Upper lobe of right lung (tissue), 1 donor: ENCODE results near the gene SF3B4. TPM values are rescaled to one million over a fixed set of nuclear protein-coding genes. Genes with fewer than 3 reads are reported as not detected.

Experiments
- ATAC-seq: fragments of 200-7000 bp; cut with Tn5 transposase; one replicate; pipeline ENCODE4 v1.9.1; 2020; ENCODE audit warnings: mild to moderate bottlenecking, moderate library complexity
- DNase-seq: peaks from one replicate; pipeline ENCODE4 v3.0.0-alpha.2; 2020
- H3K27ac ChIP-seq: fragments of 200-600 bp; one replicate; pipeline ENCODE4 v1.8.0; 2022
- H3K27me3 ChIP-seq: fragments of 200-600 bp; one replicate; pipeline ENCODE4 v1.8.0; 2022; ENCODE audit warnings: mild to moderate bottlenecking
- H3K36me3 ChIP-seq: fragments of 200-600 bp; one replicate; pipeline ENCODE4 v1.8.0; 2022
- H3K4me1 ChIP-seq: fragments of 200-600 bp; one replicate; pipeline ENCODE4 v1.8.0; 2022
- H3K4me3 ChIP-seq: fragments of 200-600 bp; one replicate; pipeline ENCODE4 v1.8.0; 2022; ENCODE audit warnings: mild to moderate bottlenecking
- H3K9me3 ChIP-seq: fragments of 200-600 bp; one replicate; pipeline ENCODE4 v1.8.0; 2022
- intact Hi-C: fragments of 100-400 bp; cut with DNase I; formaldehyde crosslinking; loops from one replicate; pipeline ENCODE4 v1.11.0; 2022
- total RNA-seq: library from RNA; stranded (reverse); fragmentation: NEBNext Ultra II Directional; extraction: Animal tissue kit (Norgen Biotek cat#: 25700); gene quantifications from one replicate; pipeline ENCODE4 v1.2.1, GENCODE V29; 2021
- TF ChIP-seq, protein P1 (sequence below): fragments of 200-600 bp; IDR thresholded peaks from one replicate; pipeline ENCODE4 v1.8.0; 2022; ENCODE audit warnings: antibody characterized with exemption
- donor health status: DM: no; HTN: yes; CAD: no; lungs with severe emphysema.

SF3B4 gene
- total RNA-seq, 1 donor from 2014 or later, result 44.5 TPM

DNA sequence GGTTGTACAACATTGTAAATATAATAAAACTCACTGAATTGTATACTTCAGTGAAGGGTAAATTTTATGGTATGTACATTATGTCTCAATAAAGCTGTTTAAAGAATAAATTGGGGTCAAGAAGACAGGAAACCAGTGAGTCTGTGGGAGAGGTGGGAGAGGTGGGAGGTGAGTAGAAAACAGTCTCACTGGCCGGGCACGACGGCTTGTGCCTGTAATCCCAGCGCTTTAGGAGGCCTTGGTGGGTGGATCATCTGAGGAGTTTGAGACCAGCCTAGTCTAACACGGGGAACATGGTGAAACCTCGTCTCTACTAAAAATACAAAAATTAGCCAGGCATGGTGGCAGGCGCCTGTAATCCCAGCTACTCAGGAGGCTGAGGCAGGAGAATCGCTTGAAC, 4.9 kb upstream of the SF3B4 start:
- DNase-seq, result no peak
- TF ChIP-seq, protein P1, sequence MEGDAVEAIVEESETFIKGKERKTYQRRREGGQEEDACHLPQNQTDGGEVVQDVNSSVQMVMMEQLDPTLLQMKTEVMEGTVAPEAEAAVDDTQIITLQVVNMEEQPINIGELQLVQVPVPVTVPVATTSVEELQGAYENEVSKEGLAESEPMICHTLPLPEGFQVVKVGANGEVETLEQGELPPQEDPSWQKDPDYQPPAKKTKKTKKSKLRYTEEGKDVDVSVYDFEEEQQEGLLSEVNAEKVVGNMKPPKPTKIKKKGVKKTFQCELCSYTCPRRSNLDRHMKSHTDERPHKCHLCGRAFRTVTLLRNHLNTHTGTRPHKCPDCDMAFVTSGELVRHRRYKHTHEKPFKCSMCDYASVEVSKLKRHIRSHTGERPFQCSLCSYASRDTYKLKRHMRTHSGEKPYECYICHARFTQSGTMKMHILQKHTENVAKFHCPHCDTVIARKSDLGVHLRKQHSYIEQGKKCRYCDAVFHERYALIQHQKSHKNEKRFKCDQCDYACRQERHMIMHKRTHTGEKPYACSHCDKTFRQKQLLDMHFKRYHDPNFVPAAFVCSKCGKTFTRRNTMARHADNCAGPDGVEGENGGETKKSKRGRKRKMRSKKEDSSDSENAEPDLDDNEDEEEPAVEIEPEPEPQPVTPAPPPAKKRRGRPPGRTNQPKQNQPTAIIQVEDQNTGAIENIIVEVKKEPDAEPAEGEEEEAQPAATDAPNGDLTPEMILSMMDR, result no peak
- H3K9me3 ChIP-seq, result no peaks in the 10 kb centered on the region
- H3K36me3 ChIP-seq, result no peaks in the 10 kb centered on the region
- H3K27ac ChIP-seq, result no peak overlapping the region
- H3K27me3 ChIP-seq, result no peaks in the 10 kb centered on the region
- no peak for ATAC-seq
- intact Hi-C loops, result no loop called here
- H3K4me3 ChIP-seq, result no peak overlapping the region
- H3K4me1 ChIP-seq, result peaks cover 13% of the 10 kb centered on the region

DNA sequence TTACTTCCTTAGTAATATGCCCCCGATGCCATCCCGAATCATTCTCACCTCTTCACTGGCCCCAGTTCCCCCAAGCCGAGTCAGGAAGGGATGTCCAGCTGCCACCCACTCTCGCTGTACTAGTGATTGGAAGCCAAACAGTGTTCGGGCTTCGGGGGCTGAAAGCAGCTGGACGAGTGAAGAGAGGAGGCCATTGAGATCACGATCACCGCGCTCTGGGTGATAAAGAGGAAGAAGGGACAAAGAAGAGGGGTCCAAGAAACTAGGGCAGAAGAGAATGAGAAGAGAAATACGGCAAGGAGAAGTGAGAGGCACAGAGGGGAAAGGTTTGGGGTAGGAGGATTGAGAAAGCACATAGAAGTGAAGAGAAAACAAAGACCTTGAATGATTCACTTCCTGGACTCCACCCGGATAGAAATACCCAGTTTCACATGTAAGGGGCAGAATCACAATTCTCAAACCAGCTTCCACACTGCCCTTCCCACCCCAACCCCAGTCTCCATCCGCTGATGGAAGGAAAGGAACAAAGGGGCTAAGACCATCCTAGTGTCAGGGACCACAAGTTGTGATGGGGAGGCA, 3.7 kb upstream of the SF3B4 start:
- DNase-seq, result no peak
- intact Hi-C loops, result no loop called here
- Histone ChIP-seq H3K27me3 (no peaks in the 10 kb centered on the region), H3K4me3 (no peak overlapping the region), H3K27ac (no peak overlapping the region), H3K36me3 (peaks cover 3% of the 10 kb centered on the region), H3K4me1 (peaks cover 20% of the 10 kb centered on the region), H3K9me3 (no peaks in the 10 kb centered on the region)
- ATAC-seq, result no peak
- TF ChIP-seq, protein P1, result no peak

DNA sequence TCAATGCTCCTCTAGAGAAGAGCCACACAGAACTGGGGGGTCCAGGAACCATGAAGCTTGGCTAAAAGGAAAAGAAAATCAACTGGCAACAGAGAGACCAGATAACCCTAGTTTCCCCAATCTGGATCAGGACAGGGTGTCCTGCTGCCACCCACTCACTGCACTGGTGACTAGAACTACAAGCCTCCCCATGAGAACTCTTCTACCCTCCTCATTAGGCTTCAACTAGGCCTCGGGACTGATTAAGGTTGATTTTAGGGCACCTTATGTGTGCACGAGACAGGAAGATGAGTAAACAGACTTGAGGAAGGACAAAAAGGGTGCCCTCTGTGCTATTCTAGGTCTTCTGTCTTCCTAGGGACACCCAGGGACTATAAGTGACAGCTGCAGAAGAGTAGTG, 2.3 kb upstream of the SF3B4 start:
- peak; percentile 32 for ATAC-seq
- intact Hi-C loops, result no loop called here

DNA sequence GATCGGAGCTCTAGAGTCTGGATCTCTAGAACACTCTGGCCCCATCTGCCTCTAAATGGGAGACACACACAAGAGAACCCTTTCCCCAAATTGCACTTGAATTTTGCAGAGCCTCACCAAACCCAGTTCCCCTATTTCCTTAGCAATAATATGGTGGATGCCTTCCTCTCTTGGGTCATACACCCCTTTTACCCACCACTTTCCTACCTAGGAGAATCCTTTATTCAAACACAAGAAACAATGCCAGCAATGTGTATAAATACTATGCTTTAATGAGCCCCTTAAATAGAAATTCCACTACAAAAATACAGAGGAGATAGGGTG, 760 bp upstream of the SF3B4 start:
- H3K4me1 ChIP-seq, result peaks cover 22% of the 10 kb centered on the region
- no peaks in the 10 kb centered on the region for H3K27me3 ChIP-seq
- TF ChIP-seq, protein P1, result no peak
- peak overlapping the region; percentile 69 for H3K4me3 ChIP-seq
- peaks cover 32% of the 10 kb centered on the region for H3K36me3 ChIP-seq
- intact Hi-C loops, result no loop called here
- H3K27ac ChIP-seq, result peak overlapping the region; percentile 92
- ATAC-seq (no peak), DNase-seq (no peak)
- no peaks in the 10 kb centered on the region for H3K9me3 ChIP-seq

More for the DNA sequence above, 2.3 kb upstream of the SF3B4 start:
- no peaks in the 10 kb centered on the region for H3K27me3 ChIP-seq
- H3K27ac ChIP-seq, result peak overlapping the region; percentile 58
- peaks cover 17% of the 10 kb centered on the region for H3K36me3 ChIP-seq
- DNase-seq, result no peak
- peak overlapping the region; percentile 0 for H3K4me3 ChIP-seq
- H3K9me3 ChIP-seq, result no peaks in the 10 kb centered on the region
- peaks cover 22% of the 10 kb centered on the region for H3K4me1 ChIP-seq
- TF ChIP-seq, protein P1, result no peak

DNA sequence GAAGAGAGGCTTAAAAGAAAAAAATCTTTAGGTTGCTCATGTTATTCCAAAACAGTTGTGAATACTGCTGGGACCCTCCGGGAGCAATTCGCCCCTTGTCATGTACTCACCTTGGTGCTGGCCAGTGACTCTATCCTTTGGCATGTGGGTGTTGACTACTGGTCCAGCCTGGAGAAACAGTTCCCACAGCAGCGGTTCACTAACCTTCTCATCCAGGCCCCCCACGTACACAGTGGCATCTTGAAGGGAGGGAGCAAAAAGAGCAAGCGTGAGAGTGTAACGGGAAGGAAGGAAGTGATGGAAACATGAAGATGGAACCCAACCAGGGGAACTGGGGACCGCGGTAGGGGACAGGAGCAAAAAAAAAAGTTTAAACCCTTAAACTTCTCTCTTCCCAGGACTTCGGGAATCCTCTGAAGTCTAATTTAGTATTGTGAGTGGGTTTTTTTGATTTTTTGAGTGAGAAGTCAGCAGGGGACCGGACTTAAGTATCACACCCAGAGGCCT, 494 bp downstream of the SF3B4 start:
- H3K27ac ChIP-seq, result peak overlapping the region; percentile 92
- H3K4me1 ChIP-seq, result peaks cover 22% of the 10 kb centered on the region
- peak overlapping the region; percentile 69 for H3K4me3 ChIP-seq
- ATAC-seq, result no peak
- no peaks in the 10 kb centered on the region for H3K27me3 ChIP-seq
- H3K36me3 ChIP-seq, result peaks cover 43% of the 10 kb centered on the region
- no peaks in the 10 kb centered on the region for H3K9me3 ChIP-seq
- intact Hi-C loops, result no loop called here
- no peak for DNase-seq
- TF ChIP-seq, protein P1, result no peak

DNA sequence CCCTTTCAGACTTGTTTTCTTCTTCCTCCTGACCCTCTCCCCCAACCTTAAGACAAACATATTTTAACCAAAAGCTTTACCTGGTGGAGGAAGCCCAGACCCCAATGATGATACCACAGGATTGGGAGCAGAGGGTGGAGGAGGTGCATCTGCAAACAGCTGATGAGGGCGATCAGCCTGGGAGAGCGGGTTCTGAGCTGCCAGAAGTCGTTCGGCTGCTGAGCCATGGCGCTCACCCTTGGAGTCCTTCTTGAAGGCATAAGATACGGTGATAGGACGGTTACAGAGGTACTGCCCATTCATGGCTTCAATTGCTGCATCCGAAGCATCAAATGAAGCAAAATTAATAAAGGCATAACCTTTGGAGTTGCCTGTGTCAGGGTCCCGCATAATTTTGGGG, 1.3 kb downstream of the SF3B4 start:
- DNase-seq (no peak), ATAC-seq (no peak)
- no peaks in the 10 kb centered on the region for H3K9me3 ChIP-seq
- H3K36me3 ChIP-seq, result peaks cover 43% of the 10 kb centered on the region
- TF ChIP-seq, protein P1, result no peak
- peaks cover 22% of the 10 kb centered on the region for H3K4me1 ChIP-seq
- no peaks in the 10 kb centered on the region for H3K27me3 ChIP-seq
- H3K27ac ChIP-seq, result no peak overlapping the region
- peak overlapping the region; percentile 69 for H3K4me3 ChIP-seq
- intact Hi-C loops, result no loop called here
